ENCODE data around the gene KCTD2.

KCTD2 gene

GRCh38 chr17:75006653-75007052, 40.4 kb upstream of the KCTD2 start:
- Histone ChIP-seq H3K4me1 (peaks cover 12% of the 10 kb centered on the region), H3K9ac (no peak overlapping the region), H3K27ac (no peak overlapping the region), H3K4me2 (no peak overlapping the region), H3K27me3 (no peaks in the 10 kb centered on the region), H4K20me1 (no peaks in the 10 kb centered on the region), H3K9me3 (no peaks in the 10 kb centered on the region), H3K36me3 (peaks cover 25% of the 10 kb centered on the region; the same call in 1 of the 2 replicates), H3K4me3 (no peak overlapping the region)
- TF ChIP-seq Cebpa-rat (IDR thresholded peaks at IDR 0.05): no peak

- H4K20me1 ChIP-seq: no peaks in the 10 kb centered on the region
- no peak overlapping the region for H3K9ac ChIP-seq
- no peak overlapping the region for H3K27ac ChIP-seq
- H3K4me1 ChIP-seq: peaks cover 22% of the 10 kb centered on the region
- no peak for TF ChIP-seq Cebpa-rat (IDR thresholded peaks at IDR 0.05)
- no peak overlapping the region for H3K4me2 ChIP-seq
- H3K27me3 ChIP-seq: no peaks in the 10 kb centered on the region
- no peak overlapping the region for H3K4me3 ChIP-seq
- H3K9me3 ChIP-seq: no peaks in the 10 kb centered on the region
- peaks cover 8% of the 10 kb centered on the region; the same call in 1 of the 2 replicates for H3K36me3 ChIP-seq
Observed at GRCh38 chr17:75008373-75008772, 38.7 kb upstream of the KCTD2 start.

GRCh38 chr17:75009139-75009724, 37.8 kb upstream of the KCTD2 start:
- Histone ChIP-seq H3K27ac (no peak overlapping the region), H3K9ac (no peak overlapping the region), H3K4me2 (no peak overlapping the region), H3K36me3 (no peaks in the 10 kb centered on the region), H4K20me1 (no peaks in the 10 kb centered on the region), H3K9me3 (no peaks in the 10 kb centered on the region), H3K4me1 (peaks cover 30% of the 10 kb centered on the region), H3K27me3 (no peaks in the 10 kb centered on the region), H3K4me3 (no peak overlapping the region)
- TF ChIP-seq Cebpa-rat (IDR thresholded peaks at IDR 0.05): no peak

GRCh38 chr17:75010683-75011400, 36.2 kb upstream of the KCTD2 start:
- Histone ChIP-seq H3K9ac (no peak overlapping the region), H4K20me1 (no peaks in the 10 kb centered on the region), H3K27me3 (no peaks in the 10 kb centered on the region), H3K9me3 (no peaks in the 10 kb centered on the region), H3K27ac (no peak overlapping the region), H3K4me2 (peak overlapping the region; percentile 85), H3K4me3 (no peak overlapping the region), H3K36me3 (0 out of 2 replicates have a peak, but pooled peaks cover 10% of the 10 kb centered on the region), H3K4me1 (peaks cover 30% of the 10 kb centered on the region)
- TF ChIP-seq Cebpa-rat (IDR thresholded peaks at IDR 0.05): no peak

GRCh38 chr17:75011401-75012095, 35.5 kb upstream of the KCTD2 start:
- Histone ChIP-seq H4K20me1 (no peaks in the 10 kb centered on the region; the same call in 1 of the 2 replicates), H3K4me3 (peak overlapping the region; percentile 83; the same call in 1 of the 2 replicates), H3K36me3 (peaks cover 15% of the 10 kb centered on the region), H3K4me2 (peak overlapping the region; percentile 85), H3K9ac (no peak overlapping the region), H3K9me3 (no peaks in the 10 kb centered on the region), H3K4me1 (peaks cover 30% of the 10 kb centered on the region), H3K27me3 (no peaks in the 10 kb centered on the region), H3K27ac (peak overlapping the region; percentile 87)
- no peak for TF ChIP-seq Cebpa-rat (IDR thresholded peaks at IDR 0.05)

GRCh38 chr17:75012096-75012345, 35.0 kb upstream of the KCTD2 start:
- H3K27ac ChIP-seq: peak overlapping the region; percentile 87

GRCh38 chr17:75012346-75013091, 34.5 kb upstream of the KCTD2 start, which contains the start of gene MRPL58:
Gene MRPL58 (plus strand): TSS chr17:75012670. CDS start chr17:75012687, 17 bp downstream.
- H3K36me3 ChIP-seq: peaks cover 23% of the 10 kb centered on the region
- no peaks in the 10 kb centered on the region; the same call in 1 of the 2 replicates for H4K20me1 ChIP-seq
- H3K4me2 ChIP-seq: peak within 1 kb of the TSS; percentile 85
- peak within 1 kb of the TSS; percentile 87 for H3K27ac ChIP-seq
- H3K4me1 ChIP-seq: peaks cover 30% of the 10 kb centered on the region
- peak within 1 kb of the TSS; percentile 83 for H3K4me3 ChIP-seq
- H3K27me3 ChIP-seq: no peaks in the 10 kb centered on the region
- no peak for TF ChIP-seq Cebpa-rat (IDR thresholded peaks at IDR 0.05)
- no peaks in the 10 kb centered on the region for H3K9me3 ChIP-seq
- peak within 1 kb of the TSS; percentile 84 for H3K9ac ChIP-seq

More at GRCh38 chr17:75012096-75012345, 35.0 kb upstream of the KCTD2 start:
- H4K20me1 ChIP-seq: no peaks in the 10 kb centered on the region; the same call in 1 of the 2 replicates
- H3K36me3 ChIP-seq: peaks cover 19% of the 10 kb centered on the region
- H3K9ac ChIP-seq: peak overlapping the region; percentile 84
- H3K9me3 ChIP-seq: no peaks in the 10 kb centered on the region
- H3K4me3 ChIP-seq: peak overlapping the region; percentile 83
- peak overlapping the region; percentile 85 for H3K4me2 ChIP-seq
- no peaks in the 10 kb centered on the region for H3K27me3 ChIP-seq
- peaks cover 30% of the 10 kb centered on the region for H3K4me1 ChIP-seq
- no peak for TF ChIP-seq Cebpa-rat (IDR thresholded peaks at IDR 0.05)

GRCh38 chr17:75013092-75013559, 33.9 kb upstream of the KCTD2 start:
- no peaks in the 10 kb centered on the region for H3K27me3 ChIP-seq
- H3K27ac ChIP-seq: peak overlapping the region; percentile 87
- H4K20me1 ChIP-seq: no peaks in the 10 kb centered on the region; the same call in 1 of the 2 replicates
- peaks cover 30% of the 10 kb centered on the region for H3K4me1 ChIP-seq
- peak overlapping the region; percentile 83 for H3K4me3 ChIP-seq
- H3K9me3 ChIP-seq: no peaks in the 10 kb centered on the region
- H3K36me3 ChIP-seq: peaks cover 29% of the 10 kb centered on the region
- TF ChIP-seq Cebpa-rat (IDR thresholded peaks at IDR 0.05): no peak
- H3K9ac ChIP-seq: peak overlapping the region; percentile 84
- H3K4me2 ChIP-seq: peak overlapping the region; percentile 85

GRCh38 chr17:75019146-75019545, 27.9 kb upstream of the KCTD2 start:
- H3K9ac ChIP-seq: no peak overlapping the region
- no peak overlapping the region for H3K4me3 ChIP-seq
- H3K4me1 ChIP-seq: peaks cover 4% of the 10 kb centered on the region
- no peaks in the 10 kb centered on the region for H3K27me3 ChIP-seq
- H3K27ac ChIP-seq: no peak overlapping the region
- H3K36me3 ChIP-seq: peaks cover 88% of the 10 kb centered on the region
- peaks cover 24% of the 10 kb centered on the region for H3K9me3 ChIP-seq
- no peak for TF ChIP-seq Cebpa-rat (IDR thresholded peaks at IDR 0.05)
- peaks cover 10% of the 10 kb centered on the region for H4K20me1 ChIP-seq
- H3K4me2 ChIP-seq: no peak overlapping the region
